SU-DHL-6 (cell line): ENCODE data around the gene CSNK1A1.
A peak's percentile ranks its signal among the peaks of the same experiment; 100 is the strongest.

Experiments used
- H2AFZ ChIP-seq: fragments of 200-600 bp; sonication (generic); 2 replicates; pipeline ENCODE4 v1.6.1; 2014; ENCODE audit warnings: low read depth, mild to moderate bottlenecking, moderate library complexity, mixed read lengths, antibody characterized with exemption, low read length; ENCODE audit not compliant: severe bottlenecking
- H3F3A ChIP-seq: fragments of 200-600 bp; shearing (Covaris generic); 2 replicates; pipeline ENCODE4 v1.6.0; 2016; ENCODE audit warnings: antibody characterized with exemption, mild to moderate bottlenecking; ENCODE audit not compliant: insufficient read depth
- H3K27ac ChIP-seq: fragments of 200-600 bp; sonication (generic); 2 replicates; pipeline ENCODE4 v1.5.1; 2016; ENCODE audit warnings: low read depth, mild to moderate bottlenecking, low read length, moderate library complexity, mixed read lengths
- H3K27me3 ChIP-seq: fragments of 200-600 bp; sonication (generic), shearing (Covaris generic); 2 replicates; pipeline ENCODE4 v1.6.0; 2014; ENCODE audit warnings: mild to moderate bottlenecking, low read length
- H3K36me3 ChIP-seq: fragments of 200-600 bp; sonication (generic); 2 replicates; pipeline ENCODE4 v1.6.1; 2014; ENCODE audit warnings: mild to moderate bottlenecking, low read length, mixed read lengths
- H3K4me2 ChIP-seq: fragments of 300-600, 200-600 bp; shearing (Covaris generic), sonication (generic); 2 replicates; pipeline ENCODE4 v1.6.0; 2014; ENCODE audit warnings: low read length, low read depth, mild to moderate bottlenecking; ENCODE audit not compliant: poor library complexity, severe bottlenecking
- H3K4me3 ChIP-seq: fragments of 200-600 bp; sonication (generic); 2 replicates; pipeline ENCODE4 v1.5.1; 2014; ENCODE audit warnings: antibody characterized with exemption, low read length, mild to moderate bottlenecking, mixed read lengths; ENCODE audit not compliant: insufficient read depth, poor library complexity, severe bottlenecking
- H3K79me2 ChIP-seq: fragments of 200-600 bp; sonication (generic); 2 replicates; pipeline ENCODE4 v1.6.1; 2014; ENCODE audit warnings: mild to moderate bottlenecking, low read length, moderate library complexity; ENCODE audit not compliant: insufficient read depth
- H3K9ac ChIP-seq: fragments of 200-600 bp; sonication (generic); 2 replicates; pipeline ENCODE4 v1.7.0; 2014; ENCODE audit warnings: mild to moderate bottlenecking, low read length
- H3K9me2 ChIP-seq: fragments of 200-600 bp; sonication (generic); replicated peaks from 2 replicates; pipeline ENCODE4 v1.6.1; 2014; ENCODE audit warnings: low read length; ENCODE audit not compliant: insufficient read depth
- H3K9me3 ChIP-seq: fragments of 200-600 bp; sonication (generic); 2 replicates; pipeline ENCODE4 v1.6.1; 2014; ENCODE audit warnings: low read length, mixed read lengths; ENCODE audit not compliant: insufficient read depth
- H4K20me1 ChIP-seq: fragments of 200-600 bp; sonication (generic); 2 replicates; pipeline ENCODE4 v1.6.1; 2014; ENCODE audit warnings: low read depth, mild to moderate bottlenecking, antibody characterized with exemption, low read length, moderate library complexity, mixed read lengths
- CTCF ChIP-seq: fragments of 200-600 bp; sonication (generic); IDR thresholded peaks from one replicate; pipeline ENCODE4 v1.5.1; 2017; ENCODE audit warnings: antibody characterized with exemption, mild to moderate bottlenecking, low read length, moderate library complexity; ENCODE audit not compliant: insufficient read depth, poor library complexity, severe bottlenecking
- EZH2phosphoT487 ChIP-seq: fragments of 200-600 bp; sonication (generic), shearing (Covaris generic); conservative IDR thresholded peaks from 2 replicates; pipeline ENCODE4 v1.6.1; 2018; ENCODE audit warnings: mild to moderate bottlenecking, antibody characterized with exemption, low read length, moderate library complexity, mixed read lengths

The CSNK1A1 gene

GRCh38 chr5:149561848-149562247 lies 10.6 kb upstream of the CSNK1A1 start:
- no peaks in the 10 kb centered on the region for H3F3A ChIP-seq
- H2AFZ ChIP-seq: no peak overlapping the region
- no peak overlapping the region for H3K9ac ChIP-seq
- no peak overlapping the region for H3K4me3 ChIP-seq
- no peaks in the 10 kb centered on the region for H3K79me2 ChIP-seq
- H3K4me2 ChIP-seq: no peak overlapping the region
- TF ChIP-seq EZH2phosphoT487: no peak
- TF ChIP-seq CTCF: no peak
- H3K27ac ChIP-seq: no peak overlapping the region
- H3K36me3 ChIP-seq: no peaks in the 10 kb centered on the region
- H4K20me1 ChIP-seq: no peaks in the 10 kb centered on the region
- no peaks in the 10 kb centered on the region for H3K27me3 ChIP-seq
- no peaks in the 10 kb centered on the region for H3K9me3 ChIP-seq
- H3K9me2 ChIP-seq: no peaks in the 10 kb centered on the region

- H3K9me3 ChIP-seq: no peaks in the 10 kb centered on the region
- H3K4me2 ChIP-seq: no peak overlapping the region
- H2AFZ ChIP-seq: no peak overlapping the region
- H3K79me2 ChIP-seq: no peaks in the 10 kb centered on the region
- no peak for TF ChIP-seq EZH2phosphoT487
- TF ChIP-seq CTCF: no peak
- no peaks in the 10 kb centered on the region for H3K27me3 ChIP-seq
- H3F3A ChIP-seq: no peaks in the 10 kb centered on the region
- no peaks in the 10 kb centered on the region for H3K36me3 ChIP-seq
- no peaks in the 10 kb centered on the region for H3K9me2 ChIP-seq
- H3K4me3 ChIP-seq: no peak overlapping the region
- no peak overlapping the region for H3K27ac ChIP-seq
- no peak overlapping the region for H3K9ac ChIP-seq
- no peaks in the 10 kb centered on the region for H4K20me1 ChIP-seq
These were observed 8.5 kb upstream of the CSNK1A1 start for GRCh38 chr5:149559706-149560105.

- Histone ChIP-seq H3K9me3 (no peaks in the 10 kb centered on the region), H3K79me2 (peaks cover 34% of the 10 kb centered on the region), H3K27me3 (no peaks in the 10 kb centered on the region), H3K4me2 (peak overlapping the region; percentile 97), H3K4me3 (no peak overlapping the region), H3K27ac (no peak overlapping the region), H3F3A (no peaks in the 10 kb centered on the region), H3K9ac (0 out of 2 replicates have a peak overlapping the region, but pooled peaks have one; percentile 96), H4K20me1 (peaks cover 10% of the 10 kb centered on the region; the same call in 1 of the 2 replicates), H3K36me3 (peaks cover 10% of the 10 kb centered on the region), H3K9me2 (no peaks in the 10 kb centered on the region), H2AFZ (no peak overlapping the region)
- TF ChIP-seq EZH2phosphoT487: no peak
- TF ChIP-seq CTCF: no peak
These were observed 1.4 kb upstream of the CSNK1A1 start for GRCh38 chr5:149552553-149553160.
